GM19043 (cell line): ENCODE measurements around the gene TNS3.

Experiments used
- ATAC-seq: cut with Tn5 transposase; IDR thresholded peaks from one replicate; pipeline ENCODE4 v1.9.1; 2021; ENCODE audit warnings: low read depth; ENCODE audit not compliant: unreplicated experiment

The TNS3 gene

GRCh38 chr7:47254081-47254977 lies 327.6 kb downstream of the TNS3 start:
- peak; percentile 76 for ATAC-seq

- ATAC-seq, result peak; percentile 39
Observed at GRCh38 chr7:47253650-47254080, 328.2 kb downstream of the TNS3 start.

- ATAC-seq, result no peak
Observed at GRCh38 chr7:47252675-47253074, 329.2 kb downstream of the TNS3 start.

GRCh38 chr7:47249361-47249760 lies 332.6 kb downstream of the TNS3 start:
- no peak for ATAC-seq

GRCh38 chr7:47248797-47249196 lies 333.1 kb downstream of the TNS3 start:
- ATAC-seq, result no peak

- ATAC-seq, result no peak
Observed at GRCh38 chr7:47247132-47247531, 334.8 kb downstream of the TNS3 start.

GRCh38 chr7:47244692-47245091 lies 337.2 kb downstream of the TNS3 start:
- no peak for ATAC-seq

- ATAC-seq, result no peak
Observed at GRCh38 chr7:47241112-47242065, 340.5 kb downstream of the TNS3 start.

GRCh38 chr7:47239931-47240421 lies 341.9 kb downstream of the TNS3 start:
- ATAC-seq, result no peak

- no peak for ATAC-seq
Observed at GRCh38 chr7:47239034-47239433, 342.9 kb downstream of the TNS3 start.

GRCh38 chr7:47236480-47237129 lies 345.3 kb downstream of the TNS3 start:
- ATAC-seq, result no peak

- ATAC-seq, result no peak
Observed at GRCh38 chr7:47233996-47234395, 347.9 kb downstream of the TNS3 start.

GRCh38 chr7:47232751-47233412 lies 349.0 kb downstream of the TNS3 start:
- ATAC-seq, result no peak

GRCh38 chr7:47231627-47232026 lies 350.3 kb downstream of the TNS3 start:
- no peak for ATAC-seq

- no peak for ATAC-seq
Observed at GRCh38 chr7:47231032-47231431, 350.9 kb downstream of the TNS3 start.

GRCh38 chr7:47228386-47229014 lies 353.4 kb downstream of the TNS3 start:
- ATAC-seq, result no peak

- peak; percentile 81 for ATAC-seq
Observed at GRCh38 chr7:47227762-47228177, 354.1 kb downstream of the TNS3 start.

- peak; percentile 32 for ATAC-seq
Observed at GRCh38 chr7:47226696-47227095, 355.2 kb downstream of the TNS3 start.

- ATAC-seq, result no peak
Observed at GRCh38 chr7:47225387-47226131, 356.4 kb downstream of the TNS3 start.
